ENCODE results near the gene FNBP1. TPM values are rescaled to one million over a fixed set of nuclear protein-coding genes. Genes with fewer than 3 reads are reported as not detected.
A peak's percentile ranks its signal among the peaks of the same experiment; 100 is the strongest.

Gene FNBP1
- total and polyA plus RNA-seq, 10 of the 15 experiments (the other 5 are each of a cell fraction or from before 2014, with no cell fraction given): 64.5 to 353 (median 179) TPM

- POLR2A ChIA-PET: interaction anchor here (1.0 to 14.1 kb wide), 9 partner anchors 9 to 109 kb away, joined by 3 to 270 read pairs (median 79); partner anchors contain the start of gene FNBP1
- ATAC-seq (peak; percentile 44), FAIRE-seq (peak; percentile 49), DNase-seq (ENCODE audit: low read depth, low spot score) (no peak)
- intact Hi-C loops (cut with micrococcal nuclease; ENCODE audit: unreplicated experiment) (no loop called here), in situ Hi-C loops (cut with MboI) (no loop called here)
- RAD21 ChIA-PET (ENCODE audit: unreplicated experiment): interaction anchor here (1.0 to 17.1 kb wide), 9 partner anchors 8 to 109 kb away, joined by 4 to 418 read pairs (median 33); partner anchors contain the start of genes FNBP1 and GPR107
- Histone ChIP-seq H4K20me1 (ENCODE audit: control insufficient read depth, insufficient read depth) (no peaks in the 10 kb centered on the region; the same call in 1 of the 2 replicates), H3K27me3 (replicated peaks in 1 of 2; ENCODE audit: control insufficient read depth in 2 of 2, insufficient read depth in 2 of 2, low read length in 1 of 2) (no peaks in the 10 kb centered on the region), H2AFZ (ENCODE audit: control insufficient read depth, low read depth, low read length) (no peak overlapping the region), H3K27ac (ENCODE audit: control insufficient read depth, insufficient read depth) (peak overlapping the region; percentile 100), H3K9me3 (replicated peaks; ENCODE audit: control insufficient read depth, insufficient read depth, low read length) (no peaks in the 10 kb centered on the region), H3K4me1 (ENCODE audit: control insufficient read depth, insufficient read depth, low read length) (peaks cover 77% of the 10 kb centered on the region), H3K4me2 (ENCODE audit: control insufficient read depth, insufficient read depth) (peak overlapping the region; percentile 72), H3K9ac (ENCODE audit: control insufficient read depth, insufficient read depth, low read length) (peak overlapping the region; percentile 95), H3K79me2 (ENCODE audit: control insufficient read depth, insufficient read depth, low read length) (peaks cover 95% of the 10 kb centered on the region), H3K36me3 (ENCODE audit: control insufficient read depth in 2 of 2, insufficient read depth in 2 of 2, low read length in 1 of 2) (peaks cover 5 to 22% of the 10 kb centered on the region in 2 experiments), H3K4me3 (peak overlapping the region; percentile 37; the same call in 1 of the 2 replicates)
- 2% methylated on average over 5 of the region's 5 CpGs for WGBS (ENCODE audit: insufficient coverage, insufficient replicate concordance, low lambda C conversion rate, missing lambda C conversion rate)
- BruUV-seq (replicated peaks): no TSS peak
- SMC1A ChIA-PET (ENCODE audit: uncharacterized antibody, unreplicated experiment): interaction anchor here (0.6 to 23.6 kb wide), 18 partner anchors 9 to 108 kb away, joined by 3 to 763 read pairs (median 5); no protein-coding TSS in a partner anchor
- CTCF ChIA-PET: interaction anchor here (1.0 to 2.3 kb wide), 14 partner anchors 9 to 110 kb away, joined by 3 to 10 read pairs (median 5); no protein-coding TSS in a partner anchor
- no peak for TF ChIP-seq STAT3 (IDR thresholded peaks at IDR 0.05; ENCODE audit: low read depth, low read length)
- no peak for TF ChIP-seq CREB1 (IDR thresholded peaks at IDR 0.05; ENCODE audit: low read depth)
- TF ChIP-seq IRF4 (IDR thresholded peaks at IDR 0.05; ENCODE audit: low read depth, low read length): no peak
- no peak for TF ChIP-seq EP300 (IDR thresholded peaks at IDR 0.05; ENCODE audit: borderline replicate concordance in 1 of 2, control insufficient read depth in 1 of 2, low read depth in 2 of 2, low read length in 2 of 2)
- TF ChIP-seq CHD4 (IDR thresholded peaks at IDR 0.05): no peak
- no peak for TF ChIP-seq USF1 (IDR thresholded peaks at IDR 0.05; ENCODE audit: borderline replicate concordance, extremely low read length, insufficient read depth, low read depth, low read length)
- TF ChIP-seq ZNF207 (IDR thresholded peaks at IDR 0.05; ENCODE audit: borderline replicate concordance): no peak
- TF ChIP-seq, protein P1, sequence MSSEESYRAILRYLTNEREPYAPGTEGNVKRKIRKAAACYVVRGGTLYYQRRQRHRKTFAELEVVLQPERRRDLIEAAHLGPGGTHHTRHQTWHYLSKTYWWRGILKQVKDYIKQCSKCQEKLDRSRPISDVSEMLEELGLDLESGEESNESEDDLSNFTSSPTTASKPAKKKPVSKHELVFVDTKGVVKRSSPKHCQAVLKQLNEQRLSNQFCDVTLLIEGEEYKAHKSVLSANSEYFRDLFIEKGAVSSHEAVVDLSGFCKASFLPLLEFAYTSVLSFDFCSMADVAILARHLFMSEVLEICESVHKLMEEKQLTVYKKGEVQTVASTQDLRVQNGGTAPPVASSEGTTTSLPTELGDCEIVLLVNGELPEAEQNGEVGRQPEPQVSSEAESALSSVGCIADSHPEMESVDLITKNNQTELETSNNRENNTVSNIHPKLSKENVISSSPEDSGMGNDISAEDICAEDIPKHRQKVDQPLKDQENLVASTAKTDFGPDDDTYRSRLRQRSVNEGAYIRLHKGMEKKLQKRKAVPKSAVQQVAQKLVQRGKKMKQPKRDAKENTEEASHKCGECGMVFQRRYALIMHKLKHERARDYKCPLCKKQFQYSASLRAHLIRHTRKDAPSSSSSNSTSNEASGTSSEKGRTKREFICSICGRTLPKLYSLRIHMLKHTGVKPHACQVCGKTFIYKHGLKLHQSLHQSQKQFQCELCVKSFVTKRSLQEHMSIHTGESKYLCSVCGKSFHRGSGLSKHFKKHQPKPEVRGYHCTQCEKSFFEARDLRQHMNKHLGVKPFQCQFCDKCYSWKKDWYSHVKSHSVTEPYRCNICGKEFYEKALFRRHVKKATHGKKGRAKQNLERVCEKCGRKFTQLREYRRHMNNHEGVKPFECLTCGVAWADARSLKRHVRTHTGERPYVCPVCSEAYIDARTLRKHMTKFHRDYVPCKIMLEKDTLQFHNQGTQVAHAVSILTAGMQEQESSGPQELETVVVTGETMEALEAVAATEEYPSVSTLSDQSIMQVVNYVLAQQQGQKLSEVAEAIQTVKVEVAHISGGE (CRISPR knock-in tag; IDR thresholded peaks at IDR 0.05): no peak
- no peak for TF ChIP-seq BCL3 (IDR thresholded peaks at IDR 0.05; ENCODE audit: borderline replicate concordance, insufficient read depth, low read depth, low read length, poor library complexity, severe bottlenecking)
- TF ChIP-seq POLR2AphosphoS5 (IDR thresholded peaks at IDR 0.05; ENCODE audit: low read length): peak; percentile 57
- TF ChIP-seq POLR2A (IDR thresholded peaks at IDR 0.05; ENCODE audit: low read depth, low read length): peak; percentile 52
- TF ChIP-seq JUND (IDR thresholded peaks at IDR 0.05; ENCODE audit: low read depth, low read length): no peak
- TF ChIP-seq SREBF2 (IDR thresholded peaks at IDR 0.05; ENCODE audit: low read length): no peak
- TF ChIP-seq MYB (IDR thresholded peaks at IDR 0.05; ENCODE audit: borderline replicate concordance, low read depth, low read length): no peak
- TF ChIP-seq RB1 (IDR thresholded peaks at IDR 0.05; ENCODE audit: borderline replicate concordance): no peak
These were observed 47.4 kb downstream of the FNBP1 start for GRCh38 chr9:129995409-129996160.
